NCI-H345 treated with DMSO at 0.1 percent for 48 hours (cell line): Measurements from ENCODE around the gene ACBD6.

Source experiments
- DNase-seq: peaks from one replicate; lab custom pipeline; 2025; ENCODE audit not compliant: unreplicated experiment; lab: John Stamatoyannopoulos, UW

Gene ACBD6

DNA sequence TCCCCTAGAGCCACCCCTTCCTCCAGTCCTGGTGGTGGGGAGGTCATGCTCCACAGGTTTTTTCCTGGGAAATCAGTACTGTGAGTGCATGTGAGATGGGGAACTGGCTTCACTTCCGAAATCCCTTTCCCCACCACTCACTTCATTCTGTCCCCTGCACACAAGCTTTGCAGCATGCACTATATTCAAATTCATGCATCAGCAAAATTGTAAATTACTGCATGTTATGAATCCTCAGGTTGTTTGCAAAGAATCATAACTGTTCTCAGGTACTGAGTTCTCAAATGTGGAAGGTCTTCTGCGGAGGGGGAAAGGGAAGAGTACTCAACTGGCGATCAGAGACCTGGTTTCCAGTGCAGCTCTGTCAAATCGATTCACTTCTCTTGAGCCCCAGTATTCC lies 230.0 kb downstream of the ACBD6 start:
- no peak for DNase-seq

DNA sequence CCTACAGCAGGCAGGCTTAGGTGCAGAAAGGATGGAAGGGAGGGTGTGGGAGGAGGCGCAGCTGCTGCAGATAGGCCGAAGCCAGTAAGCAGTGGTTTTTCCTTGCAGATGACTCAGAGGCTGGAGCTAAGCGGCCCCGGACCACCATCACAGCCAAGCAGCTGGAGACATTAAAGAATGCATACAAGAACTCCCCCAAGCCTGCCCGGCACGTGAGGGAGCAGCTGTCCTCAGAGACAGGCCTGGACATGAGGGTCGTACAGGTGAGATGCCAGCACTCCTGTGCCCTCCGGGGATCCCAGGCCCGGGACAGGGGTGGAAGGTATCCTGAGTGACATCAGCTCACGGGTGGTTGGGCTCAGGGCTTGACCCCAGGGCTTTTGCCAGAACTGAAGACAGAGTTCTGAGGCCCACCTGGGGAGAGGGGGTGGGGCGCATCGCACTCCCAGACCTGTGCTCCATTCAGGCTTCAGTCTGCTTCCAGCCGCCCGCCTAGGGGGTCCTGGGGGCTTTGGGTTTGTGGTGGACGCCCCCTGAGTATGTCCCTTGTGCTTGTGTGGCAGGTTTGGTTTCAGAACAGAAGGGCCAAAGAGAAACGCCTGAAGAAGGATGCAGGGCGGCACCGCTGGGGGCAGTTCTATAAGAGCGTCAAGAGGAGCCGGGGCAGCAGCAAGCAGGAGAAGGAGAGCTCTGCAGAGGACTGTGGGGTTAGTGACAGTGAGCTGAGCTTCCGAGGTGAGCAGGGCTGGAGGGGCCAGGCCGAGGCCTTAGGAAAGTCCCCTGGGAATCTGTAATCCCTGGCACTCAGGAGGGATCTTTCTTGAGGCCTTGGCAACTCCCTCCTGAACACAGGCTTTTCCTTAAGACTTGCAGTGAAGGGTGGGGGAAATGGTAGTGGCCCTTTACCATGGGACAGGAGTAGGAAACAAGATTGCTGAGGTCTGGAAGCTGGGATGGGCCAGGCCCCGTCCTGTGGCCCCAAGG lies 230.8 kb downstream of the ACBD6 start:
- no peak for DNase-seq

DNA sequence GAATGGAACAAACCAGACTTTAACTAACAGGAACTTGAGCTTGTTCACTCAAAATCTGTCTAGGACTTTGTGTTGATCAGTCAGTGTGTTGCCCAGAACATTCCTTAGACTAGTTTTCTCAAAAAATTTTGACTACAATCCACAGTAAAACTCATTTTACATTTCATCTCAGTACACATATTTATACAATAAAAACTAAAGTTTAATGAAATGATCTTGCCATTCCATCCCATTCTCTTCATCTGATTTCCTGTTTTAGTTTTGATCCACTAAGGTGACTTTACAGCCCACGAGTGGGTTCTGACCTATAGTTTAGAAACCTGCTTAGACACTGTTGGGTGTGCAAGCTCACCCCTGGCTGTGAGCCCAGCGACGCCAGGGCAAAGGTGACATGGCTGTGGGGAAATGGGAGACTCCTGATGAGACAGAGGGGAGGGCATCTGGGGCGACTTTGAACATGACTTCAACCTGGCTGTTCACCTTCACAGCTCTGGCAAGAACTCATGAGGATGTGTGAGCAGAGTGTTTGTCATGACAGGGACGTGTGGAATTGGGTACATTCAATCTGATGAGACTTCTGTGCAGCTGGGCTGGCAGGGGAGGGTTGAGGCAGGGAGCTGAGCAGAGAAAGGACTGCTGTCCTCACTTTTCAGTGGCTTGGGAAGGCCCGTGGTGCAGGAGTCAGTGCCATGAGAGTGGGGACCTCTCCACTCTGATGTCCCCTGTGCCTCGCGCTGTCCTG lies 231.7 kb downstream of the ACBD6 start:
- no peak for DNase-seq

GRCh38 chr1:180269645-180270529 lies 232.5 kb downstream of the ACBD6 start:
- DNase-seq: no peak

- no peak for DNase-seq
Observed at GRCh38 chr1:180268556-180269075, 233.8 kb downstream of the ACBD6 start.

DNA sequence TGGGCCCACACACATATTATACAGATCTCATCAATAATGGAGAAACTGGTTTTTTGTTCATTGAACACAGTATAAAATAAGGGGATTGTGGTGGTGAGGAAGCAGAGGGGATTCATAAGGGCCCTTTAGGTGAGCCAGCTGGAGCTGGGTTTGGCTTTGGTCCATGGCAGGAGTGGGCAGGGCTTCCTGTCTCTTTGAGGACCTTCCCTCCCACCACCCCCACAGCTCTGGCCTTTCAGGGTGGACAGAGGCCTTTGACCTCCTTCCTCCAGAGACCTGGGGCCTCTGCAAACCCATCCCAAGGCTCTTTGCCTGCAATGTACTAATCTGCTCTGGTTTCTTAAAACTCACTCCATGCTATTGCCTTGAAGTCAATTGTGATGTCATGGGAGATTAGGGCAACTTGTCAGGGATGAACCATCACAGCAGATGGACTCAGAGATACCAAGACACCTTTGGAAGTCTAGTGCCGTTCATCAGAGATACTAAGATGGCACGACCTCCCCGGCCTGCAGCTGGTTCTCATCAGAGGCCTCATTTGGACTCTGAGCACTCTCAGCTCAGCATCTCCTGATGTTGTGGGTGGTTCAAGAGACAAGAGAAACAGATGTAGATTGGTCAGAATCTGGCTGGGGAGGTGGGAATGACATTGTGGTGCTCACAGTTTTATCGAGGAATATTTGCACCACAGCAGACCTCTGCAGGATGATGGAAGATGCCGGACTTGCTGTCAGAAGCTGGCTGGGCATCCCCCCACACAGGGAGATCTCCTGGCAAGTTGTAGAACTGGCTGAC lies 234.4 kb downstream of the ACBD6 start:
- no peak for DNase-seq

DNA sequence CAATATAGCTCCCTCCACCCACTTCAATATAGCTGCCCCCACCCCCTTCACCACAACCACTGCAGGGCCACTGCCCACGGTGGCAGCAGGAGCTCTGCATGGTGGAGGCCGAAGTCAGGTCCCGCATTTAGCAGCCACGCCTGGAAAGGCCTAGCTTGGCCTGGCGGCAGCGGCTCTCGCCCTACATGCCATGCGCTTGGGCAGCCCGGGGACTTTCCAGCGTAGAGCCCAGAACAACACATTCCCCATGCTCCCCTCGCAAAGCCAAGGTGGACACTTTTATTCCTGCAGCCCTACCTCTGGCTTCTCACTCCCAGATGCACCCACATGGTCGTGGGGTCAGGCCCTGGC lies 235.2 kb downstream of the ACBD6 start:
- DNase-seq: no peak

DNA sequence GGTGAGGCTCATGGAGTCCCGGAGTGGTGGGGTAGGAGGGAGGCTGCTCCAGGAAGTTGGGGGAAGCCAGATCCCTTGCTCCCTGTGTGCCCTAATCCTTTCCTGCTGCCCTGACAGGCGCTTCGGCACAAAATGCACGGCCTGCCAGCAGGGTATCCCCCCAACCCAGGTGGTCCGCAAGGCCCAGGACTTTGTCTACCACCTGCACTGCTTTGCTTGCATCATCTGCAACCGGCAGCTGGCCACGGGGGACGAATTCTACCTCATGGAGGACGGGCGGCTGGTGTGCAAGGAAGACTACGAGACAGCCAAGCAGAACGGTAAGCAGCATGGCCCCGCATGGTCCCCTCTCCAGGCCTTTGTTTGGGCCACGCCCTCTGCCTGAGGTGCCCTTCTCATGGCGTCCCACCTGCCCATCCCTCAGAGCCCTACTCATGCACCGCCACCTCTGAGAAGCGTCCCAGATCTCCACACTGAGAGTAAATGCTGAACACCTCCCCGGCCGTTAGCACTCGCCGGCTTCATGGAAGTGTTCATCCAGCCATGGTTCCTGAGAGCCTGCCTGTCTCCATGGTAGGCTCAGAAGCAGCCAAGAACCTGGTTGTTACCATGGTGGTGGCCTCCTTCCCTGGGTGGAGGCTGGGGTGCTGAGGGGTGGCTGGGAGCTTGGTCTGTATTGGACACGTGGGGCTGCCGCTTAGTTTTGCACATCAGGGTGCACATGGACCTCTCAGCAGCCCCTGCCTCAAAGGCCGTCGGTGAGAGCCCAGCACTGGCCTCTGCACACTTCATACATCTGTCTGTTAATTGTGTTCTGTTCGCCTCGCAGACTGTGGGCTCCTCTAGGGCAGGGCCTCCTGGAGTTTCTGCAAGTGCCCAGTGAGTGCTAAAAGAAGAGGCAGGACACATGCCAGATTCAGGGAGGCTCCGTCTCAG lies 235.8 kb downstream of the ACBD6 start:
- DNase-seq: no peak

GRCh38 chr1:180265871-180266270 lies 236.5 kb downstream of the ACBD6 start:
- DNase-seq: no peak

GRCh38 chr1:180265201-180265600 lies 237.2 kb downstream of the ACBD6 start:
- DNase-seq: no peak

GRCh38 chr1:180264595-180264994 lies 237.8 kb downstream of the ACBD6 start:
- no peak for DNase-seq

GRCh38 chr1:180262628-180263488 lies 239.5 kb downstream of the ACBD6 start:
- no peak for DNase-seq

DNA sequence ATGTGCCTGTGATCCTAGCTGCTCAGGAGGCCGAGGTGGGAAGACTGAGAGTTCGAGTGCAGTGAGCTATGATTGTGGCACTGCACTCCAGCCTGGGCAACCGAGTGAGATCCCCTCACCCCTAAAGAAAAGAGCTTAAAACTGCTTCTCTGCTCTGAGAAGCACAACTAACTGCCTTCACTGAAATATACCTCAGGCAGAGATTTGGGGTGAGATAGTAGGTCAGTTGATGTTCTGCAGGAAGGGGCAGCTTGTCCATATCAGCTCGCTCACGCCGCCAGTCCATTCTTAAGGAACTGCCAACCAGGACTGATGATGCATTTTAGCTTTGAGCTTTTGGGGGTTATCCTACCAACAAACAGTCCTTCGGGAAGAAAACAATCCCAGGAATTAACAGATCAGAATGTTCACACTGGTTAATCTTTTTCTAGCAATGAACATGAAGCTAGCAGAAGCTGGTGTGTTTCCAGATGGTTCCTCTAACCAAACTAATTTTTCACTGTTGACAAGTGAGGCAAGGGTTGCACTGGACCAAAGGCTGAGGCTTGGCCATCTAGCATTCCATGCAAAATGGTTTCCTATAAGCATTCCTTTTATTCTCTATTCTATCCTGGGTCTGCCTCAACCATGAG lies 240.7 kb downstream of the ACBD6 start:
- DNase-seq: no peak

DNA sequence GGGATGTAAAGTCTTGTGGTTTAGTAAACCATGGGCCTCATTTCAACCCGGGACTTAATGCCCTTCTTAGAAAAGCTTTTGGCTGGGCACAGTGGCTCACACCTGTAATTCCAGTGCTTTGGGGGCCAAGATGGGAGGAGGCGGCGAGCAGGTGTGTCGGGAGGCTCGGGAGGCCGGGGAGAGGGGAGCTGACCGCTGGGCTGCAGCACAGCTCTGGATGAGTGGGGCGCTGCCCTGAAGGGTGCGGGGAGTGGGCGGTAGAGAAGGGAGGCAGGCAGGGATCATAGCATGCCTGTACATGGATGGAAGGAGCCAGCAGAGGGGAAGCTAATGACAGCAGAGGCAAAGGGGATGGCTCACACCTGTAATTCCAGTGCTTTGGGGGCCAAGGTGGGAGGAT lies 241.3 kb downstream of the ACBD6 start:
- no peak for DNase-seq

DNA sequence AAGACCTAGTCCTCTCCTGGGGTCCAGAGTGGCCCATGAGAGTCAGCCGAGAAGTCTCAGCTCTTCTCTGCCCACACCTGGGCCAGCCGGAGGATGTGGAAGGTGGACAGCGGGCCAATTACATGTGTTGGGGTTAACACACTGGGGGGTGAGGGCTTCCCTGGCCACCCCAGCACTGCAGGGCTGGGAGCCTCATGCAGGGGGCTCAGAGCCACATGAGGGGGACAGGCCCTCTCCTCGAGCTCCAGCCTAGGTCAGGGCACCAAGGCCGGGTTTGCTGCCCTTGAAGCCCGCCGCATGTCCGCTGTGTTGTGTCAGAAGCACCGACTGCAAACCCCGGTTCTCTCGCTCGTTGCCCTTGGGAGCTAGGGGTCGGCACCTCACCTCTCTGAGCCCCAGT lies 241.8 kb downstream of the ACBD6 start:
- DNase-seq: no peak

GRCh38 chr1:180259431-180260338 lies 242.7 kb downstream of the ACBD6 start:
- DNase-seq: no peak

DNA sequence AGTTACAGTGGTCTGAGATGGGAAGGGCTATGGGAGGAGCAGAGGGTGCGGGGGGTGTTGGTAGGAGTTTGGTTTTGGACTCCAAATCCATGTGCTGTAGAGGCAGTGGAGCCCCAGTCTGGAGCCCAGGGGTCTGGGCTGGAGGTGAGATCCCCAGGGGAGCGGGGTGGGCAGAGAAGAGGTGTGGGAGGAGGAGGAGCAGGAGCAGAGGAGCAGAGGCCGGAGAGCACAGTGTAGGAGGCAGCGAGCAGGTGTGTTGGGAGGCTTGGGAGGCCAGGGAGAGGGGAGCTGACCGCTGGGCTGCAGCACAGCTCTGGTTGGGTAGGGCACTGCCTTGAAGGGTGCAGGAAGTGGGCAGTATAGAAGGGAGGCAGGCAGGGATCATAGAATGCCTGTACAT lies 243.4 kb downstream of the ACBD6 start:
- no peak for DNase-seq
